Measurements from ENCODE around the gene BTBD19. TPM values are rescaled to one million over a fixed set of nuclear protein-coding genes. Genes with fewer than 3 reads are reported as not detected.
"Not testable (repeated sequence)": the region's sequence is repeated elsewhere in the genome, so short reads cannot be mapped to it uniquely, and the experiment has no call there.

Gene BTBD19
- total RNA-seq, 4 donors from 2014 or later = 2.6 to 7.4 (median 3.5) TPM

- no peak for TF ChIP-seq CTCF (IDR thresholded peaks at IDR 0.05)
- no peak for TF ChIP-seq POLR2A (IDR thresholded peaks at IDR 0.05)
- peak in 2 of 3 donors; percentile 2 to 22 for DNase-seq
- H3K4me3 ChIP-seq = no peak overlapping the region
- H3K9me3 ChIP-seq = no peaks in the 10 kb centered on the region
- no peak overlapping the region for H3K27ac ChIP-seq
- H3K27me3 ChIP-seq = no peaks in the 10 kb centered on the region
- no peaks in the 10 kb centered on the region for H3K36me3 ChIP-seq
- no peaks in the 10 kb centered on the region for H3K4me1 ChIP-seq
Measured at GRCh38 chr1:44792736-44793502, 15.4 kb upstream of the BTBD19 start.

- not testable (repeated sequence) for H3K36me3 ChIP-seq, H3K27me3 ChIP-seq, H3K4me3 ChIP-seq, H3K9me3 ChIP-seq, H3K27ac ChIP-seq
- peak in 1 of 3 donors; percentile 43 for DNase-seq
- peaks cover 0 to 28% (median 6%) of the 10 kb centered on the region in 4 donors for H3K4me1 ChIP-seq
Measured at GRCh38 chr1:44797886-44798285, 10.4 kb upstream of the BTBD19 start.

GRCh38 chr1:44798481-44799365 is 9.6 kb upstream of the BTBD19 start:
- TF ChIP-seq CTCF (IDR thresholded peaks at IDR 0.05) (no peak), POLR2A (IDR thresholded peaks at IDR 0.05) (no peak)
- DNase-seq = peak in 2 of 3 donors; percentile 5 to 51
- H3K36me3 ChIP-seq = peaks cover 0 to 9% (median 0%) of the 10 kb centered on the region in 3 donors
- no peaks in the 10 kb centered on the region for H3K27me3 ChIP-seq
- H3K27ac ChIP-seq = peak overlapping the region in 3 of 4 donors; percentile 85 to 98 (median 92)
- no peaks in the 10 kb centered on the region for H3K9me3 ChIP-seq
- H3K4me3 ChIP-seq = no peak overlapping the region
- peaks cover 0 to 29% (median 8%) of the 10 kb centered on the region in 4 donors for H3K4me1 ChIP-seq

GRCh38 chr1:44799770-44800584 is 8.3 kb upstream of the BTBD19 start, which contains the start of gene PLK3:
TSS of gene PLK3 (plus strand) at chr1:44800377. CDS start at chr1:44800464, 87 bp downstream.
- Histone ChIP-seq H3K27ac (peak within 1 kb of the TSS; percentile 85 to 98 (median 94)), H3K36me3 (peaks cover 0 to 20% (median 0%) of the 10 kb centered on the region in 3 donors), H3K27me3 (no peaks in the 10 kb centered on the region), H3K4me3 (peak within 1 kb of the TSS; percentile 66 to 89 (median 75)), H3K9me3 (no peaks in the 10 kb centered on the region), H3K4me1 (peaks cover 0 to 29% (median 8%) of the 10 kb centered on the region in 4 donors)
- DNase-seq = peak; percentile 99
- TF ChIP-seq CTCF (IDR thresholded peaks at IDR 0.05) (peak; percentile 78 to 98 (median 92)), POLR2A (IDR thresholded peaks at IDR 0.05) (peak; percentile 77 to 95)

GRCh38 chr1:44801491-44802305 is 6.6 kb upstream of the BTBD19 start:
- H3K36me3 ChIP-seq = peaks cover 0 to 34% (median 0%) of the 10 kb centered on the region in 3 donors
- no peak for TF ChIP-seq CTCF (IDR thresholded peaks at IDR 0.05)
- no peak for TF ChIP-seq POLR2A (IDR thresholded peaks at IDR 0.05)

More at GRCh38 chr1:44801491-44802305, 6.6 kb upstream of the BTBD19 start:
- Histone ChIP-seq H3K27ac (peak overlapping the region; percentile 43 to 98 (median 74)), H3K27me3 (no peaks in the 10 kb centered on the region), H3K4me1 (peaks cover 4 to 38% (median 14%) of the 10 kb centered on the region in 4 donors), H3K4me3 (peak overlapping the region; percentile 66 to 89 (median 75)), H3K9me3 (no peaks in the 10 kb centered on the region)
- peak in 2 of 3 donors; percentile 48 to 66 for DNase-seq

Data from Peyer's patch (tissue), 4 donors.